Measurements from ENCODE around the gene SOX1.

SOX1 gene

GRCh38 chr13:112067116-112067741, at the start of gene SOX1:
Gene SOX1 (plus strand): TSS chr13:112067149. CDS start chr13:112067659, 510 bp downstream.
- no peak for DNase-seq

GRCh38 chr13:112024577-112024976, 42.4 kb upstream of the SOX1 start:
- DNase-seq: no peak

- DNase-seq: no peak
Observed at GRCh38 chr13:112027250-112027649, 39.7 kb upstream of the SOX1 start.

GRCh38 chr13:112028481-112028880, 38.5 kb upstream of the SOX1 start:
- no peak for DNase-seq

- no peak for DNase-seq
Observed at GRCh38 chr13:112029143-112029542, 37.8 kb upstream of the SOX1 start.

- DNase-seq: no peak
Observed at GRCh38 chr13:112032186-112032993, 34.6 kb upstream of the SOX1 start.

GRCh38 chr13:112034231-112034630, 32.7 kb upstream of the SOX1 start:
- no peak for DNase-seq

GRCh38 chr13:112034846-112035245, 32.1 kb upstream of the SOX1 start:
- DNase-seq: no peak

- DNase-seq: no peak
Observed at GRCh38 chr13:112042496-112042895, 24.5 kb upstream of the SOX1 start.

GRCh38 chr13:112052213-112052612, 14.7 kb upstream of the SOX1 start:
- DNase-seq: no peak

GRCh38 chr13:112053167-112053743, 13.7 kb upstream of the SOX1 start:
- DNase-seq: no peak

GRCh38 chr13:112053744-112054615, 13.0 kb upstream of the SOX1 start:
- no peak for DNase-seq

- no peak for DNase-seq
Observed at GRCh38 chr13:112054616-112055015, 12.3 kb upstream of the SOX1 start.

GRCh38 chr13:112055036-112055914, 11.7 kb upstream of the SOX1 start:
- no peak for DNase-seq

- no peak for DNase-seq
Observed at GRCh38 chr13:112055915-112056269, 11.1 kb upstream of the SOX1 start.

- no peak for DNase-seq
Observed at GRCh38 chr13:112056284-112056727, 10.6 kb upstream of the SOX1 start.

GRCh38 chr13:112056739-112057438, 10.1 kb upstream of the SOX1 start:
- DNase-seq: no peak

- DNase-seq: no peak
Observed at GRCh38 chr13:112057439-112057735, 9.6 kb upstream of the SOX1 start.

- DNase-seq: no peak
Observed at GRCh38 chr13:112057736-112058518, 9.0 kb upstream of the SOX1 start.

- DNase-seq: no peak
Observed at GRCh38 chr13:112058519-112058873, 8.5 kb upstream of the SOX1 start.

GRCh38 chr13:112058941-112059340, 8.0 kb upstream of the SOX1 start:
- DNase-seq: no peak
